GM19025 (cell line): ENCODE results near the gene SUPT4H1.
"Not testable (repeated sequence)": the region's sequence is repeated elsewhere in the genome, so short reads cannot be mapped to it uniquely, and the experiment has no call there.

Experiments used
- ATAC-seq: cut with Tn5 transposase; IDR thresholded peaks from one replicate; pipeline ENCODE4 v1.9.1; 2021; ENCODE audit warnings: mild to moderate bottlenecking, low read depth, moderate library complexity; ENCODE audit not compliant: unreplicated experiment

The SUPT4H1 gene

DNA sequence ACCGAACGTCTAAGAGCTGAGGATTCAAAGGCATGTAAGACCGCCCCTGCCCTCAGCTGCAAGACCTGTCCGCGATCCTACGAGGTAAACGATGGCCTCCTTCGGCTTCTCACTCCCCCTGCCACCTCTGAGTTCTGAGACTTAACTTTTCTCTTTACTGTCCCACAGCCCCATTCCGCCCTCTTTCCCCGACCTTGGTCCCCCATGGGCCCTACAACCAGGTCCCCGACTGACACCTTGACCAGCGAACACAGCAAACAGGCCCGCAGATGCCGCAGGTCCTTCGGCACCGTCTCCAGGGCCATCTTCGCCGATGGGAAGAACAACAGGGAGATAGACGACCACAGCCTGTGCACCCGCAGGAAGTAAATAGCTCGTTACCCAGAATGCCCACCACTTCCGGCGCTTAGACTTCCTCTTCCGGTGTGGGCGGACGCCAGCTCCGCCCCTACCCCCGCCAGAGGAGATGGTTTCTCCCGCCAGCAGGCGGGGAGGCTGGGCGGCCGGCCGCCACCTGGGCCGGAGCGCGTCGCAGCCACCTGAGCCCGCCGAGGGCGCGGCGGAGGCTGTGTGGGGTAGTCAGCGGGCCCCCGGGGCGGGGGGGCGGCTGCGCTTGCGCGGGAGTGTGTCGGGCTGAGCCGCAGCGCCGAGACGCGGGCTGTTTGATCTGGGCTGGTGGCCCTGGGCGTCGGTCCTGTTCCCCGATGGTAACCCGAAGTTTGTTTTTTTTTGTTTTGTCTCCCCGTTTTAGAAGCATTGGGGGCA, at the start of gene SUPT4H1:
Gene SUPT4H1 (minus strand): TSS at position 371 of the 765 bp plus-strand sequence. CDS start 66 bp downstream, at position 305.
- peak; percentile 95 for ATAC-seq

- ATAC-seq, result no peak
Measured at GRCh38 chr17:58401287-58401686, 49.3 kb upstream of the SUPT4H1 start.

- no peak for ATAC-seq
Measured at GRCh38 chr17:58400826-58401225, 48.8 kb upstream of the SUPT4H1 start.

DNA sequence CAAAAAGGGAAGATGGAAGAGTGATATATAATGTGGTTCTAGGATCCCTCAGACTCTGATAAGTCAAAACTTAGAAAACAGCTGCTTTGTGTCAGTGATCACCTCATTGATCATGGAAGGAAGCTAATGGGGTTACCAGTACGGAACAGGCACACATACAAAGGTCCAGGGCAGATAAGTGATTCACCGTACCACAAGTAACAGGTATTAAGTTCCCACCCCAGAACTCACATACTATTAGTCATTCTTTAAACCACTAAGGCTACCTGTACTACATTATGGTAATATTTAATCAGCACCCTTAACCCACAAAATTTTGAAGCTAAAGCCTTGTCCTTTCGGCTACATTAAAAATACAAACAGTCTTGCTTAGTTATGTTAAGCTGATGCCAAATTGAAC, 48.0 kb upstream of the SUPT4H1 start:
- no peak for ATAC-seq

- no peak for ATAC-seq
Measured at GRCh38 chr17:58398574-58399266, 46.7 kb upstream of the SUPT4H1 start.

DNA sequence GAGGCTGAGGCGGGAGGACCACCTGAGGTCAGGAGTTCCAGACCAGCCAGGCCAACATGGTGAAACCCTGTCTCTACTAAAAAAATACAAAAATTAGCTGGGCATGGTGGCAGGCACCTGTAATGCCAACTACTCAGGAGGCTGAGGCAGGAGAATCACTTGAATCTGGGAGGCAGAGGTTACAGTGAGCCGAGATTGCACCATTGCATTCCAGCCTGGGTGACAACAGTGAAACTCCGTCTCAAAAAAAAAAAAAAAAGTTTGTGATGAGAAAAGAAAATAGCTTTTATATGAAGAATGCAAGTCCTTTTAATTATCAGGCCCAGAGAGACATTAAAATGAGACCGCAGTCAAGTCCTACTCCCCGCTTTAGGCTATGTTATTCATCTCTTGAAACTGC, 45.4 kb upstream of the SUPT4H1 start:
- ATAC-seq, result not testable (repeated sequence)

GRCh38 chr17:58396173-58396572, 44.2 kb upstream of the SUPT4H1 start:
- ATAC-seq, result no peak

DNA sequence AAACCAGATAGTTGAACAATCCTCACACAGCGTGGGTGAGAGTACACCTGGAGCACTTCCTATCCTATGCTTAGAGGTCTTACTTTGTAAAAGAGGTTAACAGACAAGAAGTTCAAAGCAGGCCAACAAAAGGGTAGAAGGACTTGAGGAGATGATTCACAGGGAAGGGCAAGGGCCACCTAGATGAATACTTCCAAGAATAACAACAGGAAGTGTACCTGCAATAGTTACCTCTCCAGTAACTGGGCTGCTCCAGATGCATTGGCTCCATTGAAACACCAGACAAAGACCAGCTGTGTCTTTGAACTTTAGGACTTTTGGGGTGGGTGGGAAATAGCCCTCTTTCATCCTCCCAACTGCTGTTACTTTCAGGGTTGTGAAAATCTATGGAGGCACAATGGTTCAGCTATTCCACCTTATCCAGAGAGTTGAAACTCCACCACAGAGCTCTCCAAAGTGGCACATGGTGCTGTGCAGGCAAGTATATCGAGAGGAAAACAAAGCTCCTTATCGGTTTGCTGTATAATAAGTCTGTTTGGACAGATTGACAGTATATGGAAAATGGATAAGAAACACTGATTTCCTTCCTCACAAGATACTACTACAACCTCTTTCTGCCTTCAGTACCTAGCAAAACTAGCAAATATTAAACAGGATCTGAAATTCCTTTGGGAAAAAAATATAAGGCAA, 42.7 kb upstream of the SUPT4H1 start:
- no peak for ATAC-seq

- no peak for ATAC-seq
Measured at GRCh38 chr17:58391302-58391984, 39.4 kb upstream of the SUPT4H1 start.

GRCh38 chr17:58390884-58391283, 38.9 kb upstream of the SUPT4H1 start:
- no peak for ATAC-seq

- no peak for ATAC-seq
Measured at GRCh38 chr17:58388302-58389190, 36.5 kb upstream of the SUPT4H1 start.

- no peak for ATAC-seq
Measured at GRCh38 chr17:58387834-58388233, 35.8 kb upstream of the SUPT4H1 start.

DNA sequence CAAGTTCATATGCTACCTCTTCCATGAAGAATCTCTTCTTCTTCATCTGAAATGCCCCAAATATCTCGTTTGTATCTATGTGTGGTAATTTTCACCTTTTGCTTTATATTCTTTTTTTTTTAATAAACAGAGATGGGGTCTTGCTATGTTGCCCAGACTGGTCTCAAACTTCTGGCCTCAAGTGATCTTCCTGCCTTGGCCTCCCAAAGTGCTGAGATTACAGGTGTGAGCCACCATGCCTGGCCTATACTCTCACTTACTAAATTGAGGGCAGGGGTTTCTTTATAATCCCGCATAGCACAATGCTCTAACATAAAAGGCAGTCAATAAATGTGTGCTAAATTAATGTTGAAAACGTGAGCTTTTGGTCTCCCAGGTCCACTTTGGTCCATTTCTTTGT, 34.7 kb upstream of the SUPT4H1 start:
- no peak for ATAC-seq

DNA sequence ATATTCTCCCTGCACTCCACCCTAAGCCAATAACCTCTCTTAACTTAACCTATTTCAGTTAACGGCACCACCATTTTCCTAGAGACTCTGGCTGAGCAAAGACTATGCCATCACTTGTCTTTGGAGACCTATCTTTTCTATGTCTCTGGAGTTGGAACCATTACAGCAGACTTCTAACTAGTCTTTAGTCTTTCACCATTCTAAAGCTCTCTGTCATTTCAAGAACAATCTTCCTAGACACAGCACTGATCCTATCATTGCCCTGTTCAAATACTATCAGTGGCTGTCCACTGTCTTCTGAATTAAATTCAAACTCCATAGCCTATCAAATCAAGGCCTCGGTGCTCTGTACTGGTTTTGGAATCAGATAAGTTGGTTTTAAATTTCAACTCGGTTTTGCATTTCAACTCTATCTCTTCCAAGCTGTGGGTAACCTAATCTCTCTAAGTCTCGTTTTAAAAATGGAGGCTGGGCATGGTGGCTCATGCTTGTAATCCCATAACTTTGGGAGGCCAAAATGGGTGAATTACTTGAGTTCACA, 33.4 kb upstream of the SUPT4H1 start:
- no peak for ATAC-seq

GRCh38 chr17:58384897-58385296, 32.9 kb upstream of the SUPT4H1 start:
- no peak for ATAC-seq

- no peak for ATAC-seq
Measured at GRCh38 chr17:58383892-58384462, 32.0 kb upstream of the SUPT4H1 start.

- no peak for ATAC-seq
Measured at GRCh38 chr17:58382872-58383242, 30.9 kb upstream of the SUPT4H1 start.

DNA sequence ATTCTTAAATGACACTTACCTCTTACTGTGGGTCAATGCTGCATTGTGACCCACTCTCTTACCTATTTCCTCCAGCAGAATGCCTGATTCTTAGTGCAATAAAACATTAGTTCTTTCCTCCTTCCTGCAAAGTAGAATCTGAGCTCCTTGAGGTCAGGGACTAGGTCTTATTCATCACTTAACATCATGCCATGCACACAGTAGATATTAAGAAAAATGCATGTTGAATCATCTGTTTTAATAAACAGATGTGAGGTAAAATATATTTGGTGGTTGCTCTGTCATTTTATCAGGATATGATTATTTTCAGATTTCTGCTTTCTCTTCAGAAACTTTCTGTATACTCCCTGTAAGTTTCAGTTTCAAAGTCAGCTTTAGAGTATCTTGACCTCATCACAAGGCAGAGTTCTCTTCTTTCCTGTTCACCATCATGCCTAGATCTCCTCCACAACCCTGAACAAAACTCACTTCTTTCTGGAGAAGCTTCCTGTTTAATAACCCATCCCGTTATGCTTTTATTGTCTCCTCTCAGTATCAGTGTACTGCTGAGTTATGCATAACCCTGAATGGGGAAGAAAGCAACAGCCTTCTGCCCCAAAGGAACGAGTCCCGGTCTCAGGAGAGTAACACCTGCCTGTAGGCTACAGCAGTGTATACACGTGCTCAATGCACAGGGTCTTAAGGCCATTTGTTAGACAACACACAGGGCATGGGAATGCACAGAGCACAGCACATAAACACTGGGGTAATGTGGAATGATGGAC, 30.3 kb upstream of the SUPT4H1 start:
- ATAC-seq, result peak; percentile 67
